ENCODE results near the gene PRMT1.

DNA sequence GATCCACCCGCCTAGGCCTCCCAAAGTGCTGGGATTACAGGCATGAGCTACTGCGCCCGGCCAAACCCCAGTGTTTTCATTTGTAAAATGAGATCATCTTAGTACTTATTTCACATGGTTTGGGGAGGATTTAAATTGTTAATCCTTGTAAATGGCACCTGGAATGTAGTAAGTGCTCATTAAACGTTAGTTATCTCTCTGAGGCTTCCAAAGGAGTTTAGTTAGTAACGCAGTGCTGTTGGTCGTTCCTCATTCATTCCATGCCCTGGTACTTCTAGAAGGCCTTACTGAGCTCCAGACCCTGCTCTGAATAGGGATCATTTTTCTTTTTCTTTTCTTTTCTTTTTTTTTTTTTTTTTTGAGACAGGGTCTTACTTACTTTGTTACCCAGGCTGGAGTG is 19.0 kb downstream of the PRMT1 start:
- TF ChIP-seq, protein P1, sequence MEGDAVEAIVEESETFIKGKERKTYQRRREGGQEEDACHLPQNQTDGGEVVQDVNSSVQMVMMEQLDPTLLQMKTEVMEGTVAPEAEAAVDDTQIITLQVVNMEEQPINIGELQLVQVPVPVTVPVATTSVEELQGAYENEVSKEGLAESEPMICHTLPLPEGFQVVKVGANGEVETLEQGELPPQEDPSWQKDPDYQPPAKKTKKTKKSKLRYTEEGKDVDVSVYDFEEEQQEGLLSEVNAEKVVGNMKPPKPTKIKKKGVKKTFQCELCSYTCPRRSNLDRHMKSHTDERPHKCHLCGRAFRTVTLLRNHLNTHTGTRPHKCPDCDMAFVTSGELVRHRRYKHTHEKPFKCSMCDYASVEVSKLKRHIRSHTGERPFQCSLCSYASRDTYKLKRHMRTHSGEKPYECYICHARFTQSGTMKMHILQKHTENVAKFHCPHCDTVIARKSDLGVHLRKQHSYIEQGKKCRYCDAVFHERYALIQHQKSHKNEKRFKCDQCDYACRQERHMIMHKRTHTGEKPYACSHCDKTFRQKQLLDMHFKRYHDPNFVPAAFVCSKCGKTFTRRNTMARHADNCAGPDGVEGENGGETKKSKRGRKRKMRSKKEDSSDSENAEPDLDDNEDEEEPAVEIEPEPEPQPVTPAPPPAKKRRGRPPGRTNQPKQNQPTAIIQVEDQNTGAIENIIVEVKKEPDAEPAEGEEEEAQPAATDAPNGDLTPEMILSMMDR (IDR thresholded peaks at IDR 0.05), result no peak
- TF ChIP-seq POLR2A (IDR thresholded peaks at IDR 0.05), result no peak
- TF ChIP-seq POLR2AphosphoS5 (IDR thresholded peaks at IDR 0.05; ENCODE audit: insufficient read depth in 1 of 2, low read depth in 1 of 2), result no peak
